Activated CD8-positive, alpha-beta memory T cell treated with anti-CD3 and anti-CD28 coated beads, Interleukin-2, amount 50 U/mL, for 48 hours (primary cell): ENCODE measurements around the gene RNF19B.

Experiments used
- DNase-seq: peaks from one replicate; pipeline ENCODE4 v3.0.0-alpha.2; 2020

Gene RNF19B

GRCh38 chr1:32900956-32901822 is 63.4 kb downstream of the RNF19B start, which contains the start of gene TMEM54:
Gene TMEM54, minus strand, starts transcription at chr1:32901389. Its CDS starts 151 bp downstream, at chr1:32901238.
- no peak for DNase-seq

GRCh38 chr1:32900371-32900955 is 64.1 kb downstream of the RNF19B start:
- DNase-seq, result no peak

GRCh38 chr1:32899586-32900296 is 64.9 kb downstream of the RNF19B start:
- DNase-seq, result no peak

GRCh38 chr1:32898958-32899357 is 65.7 kb downstream of the RNF19B start:
- no peak for DNase-seq

- DNase-seq, result no peak
Observed at GRCh38 chr1:32898056-32898455, 66.6 kb downstream of the RNF19B start.

GRCh38 chr1:32897082-32898049 is 67.2 kb downstream of the RNF19B start:
- no peak for DNase-seq

GRCh38 chr1:32896451-32896850 is 68.2 kb downstream of the RNF19B start:
- DNase-seq, result no peak

GRCh38 chr1:32895325-32896215 is 69.0 kb downstream of the RNF19B start:
- no peak for DNase-seq

- DNase-seq, result no peak
Observed at GRCh38 chr1:32894681-32895080, 69.9 kb downstream of the RNF19B start.

- no peak for DNase-seq
Observed at GRCh38 chr1:32894019-32894600, 70.5 kb downstream of the RNF19B start.

- peak; percentile 69 for DNase-seq
Observed at GRCh38 chr1:32893198-32894018, 71.2 kb downstream of the RNF19B start.

GRCh38 chr1:32892368-32893197 is 72.0 kb downstream of the RNF19B start:
- peak; percentile 88 for DNase-seq

- no peak for DNase-seq
Observed at GRCh38 chr1:32891630-32892029, 73.0 kb downstream of the RNF19B start.

- no peak for DNase-seq
Observed at GRCh38 chr1:32891241-32891570, 73.4 kb downstream of the RNF19B start.

- DNase-seq, result no peak
Observed at GRCh38 chr1:32890516-32891240, 73.9 kb downstream of the RNF19B start.

- DNase-seq, result no peak
Observed at GRCh38 chr1:32889731-32890278, 74.8 kb downstream of the RNF19B start.

GRCh38 chr1:32888677-32889420 is 75.8 kb downstream of the RNF19B start:
- no peak for DNase-seq
